Astrocyte (in vitro differentiated cells and primary cell): Measurements from ENCODE around the gene KCNB1. TPM values are rescaled to one million over a fixed set of nuclear protein-coding genes. Genes with fewer than 3 reads are reported as not detected.

ENCODE experiments used
- DNase-seq: peaks from one replicate; pipeline ENCODE4 v3.0.0-alpha.2; 2010; ENCODE audit warnings: low read depth
- FAIRE-seq: peaks from 2 replicates; lab custom pipeline; 2011; peaks lifted over from hg19 to GRCh38; lab: Jason Lieb, UNC
- H2AFZ ChIP-seq: 2 replicates; pipeline ENCODE4 v1.6.0; 2012; ENCODE audit warnings: low read depth, low read length, inconsistent platforms
- H3K27ac ChIP-seq: 2 replicates; pipeline ENCODE4 v1.5.1; 2011; ENCODE audit warnings: low read depth, low read length, inconsistent platforms
- H3K27me3 ChIP-seq: 2 replicates; pipeline ENCODE4 v1.6.0; 2011; ENCODE audit warnings: low read length, inconsistent platforms; ENCODE audit not compliant: insufficient read depth
- H3K36me3 ChIP-seq: 2 replicates; pipeline ENCODE4 v1.5.1; 2011; ENCODE audit warnings: low read length, inconsistent platforms; ENCODE audit not compliant: insufficient read depth
- H3K4me1 ChIP-seq: 2 replicates; pipeline ENCODE4 v1.5.1; 2011; ENCODE audit warnings: low read length, inconsistent platforms; ENCODE audit not compliant: insufficient read depth
- H3K4me2 ChIP-seq: 2 replicates; pipeline ENCODE4 v1.6.0; 2012; ENCODE audit warnings: low read length, inconsistent platforms
- H3K4me3 ChIP-seq: 2 replicates; pipeline ENCODE4 v1.5.1; 2011; ENCODE audit warnings: low read depth, mild to moderate bottlenecking, low read length, inconsistent platforms; ENCODE audit not compliant: insufficient read depth
- H3K79me2 ChIP-seq: 2 replicates; pipeline ENCODE4 v1.6.0; 2012; ENCODE audit warnings: mild to moderate bottlenecking, low read length, inconsistent platforms; ENCODE audit not compliant: insufficient read depth
- H3K9ac ChIP-seq: 2 replicates; pipeline ENCODE4 v1.6.0; 2012; ENCODE audit warnings: mild to moderate bottlenecking, low read length, inconsistent platforms
- H3K9me3 ChIP-seq: 2 replicates; pipeline ENCODE4 v1.5.1; 2012; ENCODE audit warnings: low read depth, mild to moderate bottlenecking, low read length, inconsistent platforms; ENCODE audit not compliant: insufficient read depth
- H4K20me1 ChIP-seq: 2 replicates; pipeline ENCODE4 v1.6.0; 2012; ENCODE audit warnings: low read length, inconsistent platforms; ENCODE audit not compliant: insufficient read depth
- H3K27ac Mint-ChIP-seq: one replicate; pipeline ENCODE4 v1.8.0; 2021; ENCODE audit warnings: mild to moderate bottlenecking, mixed read lengths; ENCODE audit not compliant: unreplicated experiment
- H3K27me3 Mint-ChIP-seq: one replicate; pipeline ENCODE4 v1.8.0; 2021; ENCODE audit warnings: low read depth, mixed read lengths; ENCODE audit not compliant: unreplicated experiment
- H3K36me3 Mint-ChIP-seq: one replicate; pipeline ENCODE4 v1.8.0; 2021; ENCODE audit warnings: low read depth, mixed read lengths; ENCODE audit not compliant: unreplicated experiment
- H3K4me1 Mint-ChIP-seq: one replicate; pipeline ENCODE4 v1.8.0; 2021; ENCODE audit warnings: low read depth, mixed read lengths; ENCODE audit not compliant: unreplicated experiment
- H3K4me3 Mint-ChIP-seq: one replicate; pipeline ENCODE4 v1.8.0; 2021; ENCODE audit warnings: mild to moderate bottlenecking, moderate library complexity, mixed read lengths; ENCODE audit not compliant: unreplicated experiment
- H3K9me3 Mint-ChIP-seq: one replicate; pipeline ENCODE4 v1.8.0; 2021; ENCODE audit warnings: mild to moderate bottlenecking, mixed read lengths; ENCODE audit not compliant: unreplicated experiment
- EZH2 ChIP-seq: IDR thresholded peaks from 2 replicates; pipeline ENCODE4 v1.6.1; 2012; ENCODE audit warnings: mild to moderate bottlenecking, low read length, inconsistent platforms; ENCODE audit not compliant: insufficient read depth
- total RNA-seq: library from RNA; stranded (reverse); gene quantifications from 2 replicates; pipeline ENCODE4 v1.2.1, GENCODE V29; 2021
- TF ChIP-seq, protein P1 (sequence below): IDR thresholded peaks from 2 replicates; pipeline ENCODE4 v1.5.1; 2011; ENCODE audit warnings: low read depth, mild to moderate bottlenecking, inconsistent platforms, low read length, moderate library complexity; ENCODE audit not compliant: insufficient read depth

KCNB1 gene
- total RNA-seq, 1 donor from 2014 or later: 0.48 TPM

DNA sequence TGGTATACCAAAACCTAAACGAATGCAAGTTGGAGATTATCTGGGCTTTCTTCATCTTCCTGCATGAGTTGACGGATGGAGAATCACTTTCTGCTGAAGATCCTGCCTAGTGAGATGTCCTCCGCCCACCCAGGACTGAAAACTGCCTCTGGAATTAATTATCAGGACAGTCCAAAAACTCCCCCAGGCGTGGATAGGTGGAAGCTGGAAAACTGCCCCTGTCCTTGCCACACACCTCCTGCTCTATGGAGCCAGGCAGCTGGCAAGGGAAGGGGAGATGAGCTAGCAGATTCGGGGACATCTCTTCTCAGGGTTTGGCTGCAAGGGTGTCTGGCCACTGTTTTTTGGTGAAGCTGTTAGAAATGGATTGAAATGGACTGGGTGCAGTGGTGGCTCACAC, 115.4 kb downstream of the KCNB1 start:
- Mint-ChIP-seq H3K4me3 (no peak overlapping the region), H3K4me1 (peaks cover 5% of the 10 kb centered on the region), H3K27me3 (peaks cover 51% of the 10 kb centered on the region), H3K9me3 (peaks cover 5% of the 10 kb centered on the region), H3K36me3 (no peaks in the 10 kb centered on the region), H3K27ac (no peak overlapping the region)
- Histone ChIP-seq H3K27ac (no peak overlapping the region), H2AFZ (no peak overlapping the region), H3K4me1 (no peaks in the 10 kb centered on the region), H3K9me3 (no peaks in the 10 kb centered on the region), H3K4me2 (no peak overlapping the region), H3K4me3 (no peak overlapping the region), H3K36me3 (no peaks in the 10 kb centered on the region), H3K9ac (no peak overlapping the region), H4K20me1 (no peaks in the 10 kb centered on the region), H3K79me2 (no peaks in the 10 kb centered on the region), H3K27me3 (peaks cover 36% of the 10 kb centered on the region)
- TF ChIP-seq EZH2: no peak
- TF ChIP-seq, protein P1, sequence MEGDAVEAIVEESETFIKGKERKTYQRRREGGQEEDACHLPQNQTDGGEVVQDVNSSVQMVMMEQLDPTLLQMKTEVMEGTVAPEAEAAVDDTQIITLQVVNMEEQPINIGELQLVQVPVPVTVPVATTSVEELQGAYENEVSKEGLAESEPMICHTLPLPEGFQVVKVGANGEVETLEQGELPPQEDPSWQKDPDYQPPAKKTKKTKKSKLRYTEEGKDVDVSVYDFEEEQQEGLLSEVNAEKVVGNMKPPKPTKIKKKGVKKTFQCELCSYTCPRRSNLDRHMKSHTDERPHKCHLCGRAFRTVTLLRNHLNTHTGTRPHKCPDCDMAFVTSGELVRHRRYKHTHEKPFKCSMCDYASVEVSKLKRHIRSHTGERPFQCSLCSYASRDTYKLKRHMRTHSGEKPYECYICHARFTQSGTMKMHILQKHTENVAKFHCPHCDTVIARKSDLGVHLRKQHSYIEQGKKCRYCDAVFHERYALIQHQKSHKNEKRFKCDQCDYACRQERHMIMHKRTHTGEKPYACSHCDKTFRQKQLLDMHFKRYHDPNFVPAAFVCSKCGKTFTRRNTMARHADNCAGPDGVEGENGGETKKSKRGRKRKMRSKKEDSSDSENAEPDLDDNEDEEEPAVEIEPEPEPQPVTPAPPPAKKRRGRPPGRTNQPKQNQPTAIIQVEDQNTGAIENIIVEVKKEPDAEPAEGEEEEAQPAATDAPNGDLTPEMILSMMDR: no peak
- DNase-seq (no peak), FAIRE-seq (no peak)

DNA sequence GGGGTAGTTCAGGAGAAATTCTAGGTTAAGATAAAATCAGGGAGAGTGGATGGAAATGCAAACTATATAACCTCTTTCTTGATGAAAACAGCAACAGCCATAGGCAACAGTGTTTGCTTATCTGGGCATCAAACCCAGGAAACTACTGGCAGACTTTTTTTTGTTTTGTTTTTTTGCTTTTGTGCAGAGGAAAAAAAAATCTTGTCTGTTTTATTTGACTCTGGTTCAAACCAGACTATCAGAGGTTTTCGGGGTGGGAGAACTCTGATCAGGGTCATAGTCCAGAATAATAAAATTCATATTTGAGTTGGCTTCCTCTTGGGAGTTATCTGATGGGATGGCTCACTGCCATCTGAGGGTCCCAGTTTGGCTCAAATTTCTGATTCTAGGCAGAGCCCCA, 115.8 kb downstream of the KCNB1 start:
- Mint-ChIP-seq H3K4me3 (no peak overlapping the region), H3K27ac (no peak overlapping the region), H3K4me1 (peaks cover 5% of the 10 kb centered on the region), H3K9me3 (peaks cover 5% of the 10 kb centered on the region), H3K36me3 (no peaks in the 10 kb centered on the region), H3K27me3 (peaks cover 48% of the 10 kb centered on the region)
- FAIRE-seq (no peak), DNase-seq (no peak)
- Histone ChIP-seq H3K36me3 (no peaks in the 10 kb centered on the region), H3K79me2 (no peaks in the 10 kb centered on the region), H3K4me3 (no peak overlapping the region), H4K20me1 (no peaks in the 10 kb centered on the region), H3K4me2 (no peak overlapping the region), H3K4me1 (no peaks in the 10 kb centered on the region), H3K9me3 (no peaks in the 10 kb centered on the region), H3K27ac (no peak overlapping the region), H3K27me3 (peaks cover 37% of the 10 kb centered on the region), H2AFZ (no peak overlapping the region), H3K9ac (no peak overlapping the region)
- TF ChIP-seq EZH2: no peak
- TF ChIP-seq, protein P1: no peak

DNA sequence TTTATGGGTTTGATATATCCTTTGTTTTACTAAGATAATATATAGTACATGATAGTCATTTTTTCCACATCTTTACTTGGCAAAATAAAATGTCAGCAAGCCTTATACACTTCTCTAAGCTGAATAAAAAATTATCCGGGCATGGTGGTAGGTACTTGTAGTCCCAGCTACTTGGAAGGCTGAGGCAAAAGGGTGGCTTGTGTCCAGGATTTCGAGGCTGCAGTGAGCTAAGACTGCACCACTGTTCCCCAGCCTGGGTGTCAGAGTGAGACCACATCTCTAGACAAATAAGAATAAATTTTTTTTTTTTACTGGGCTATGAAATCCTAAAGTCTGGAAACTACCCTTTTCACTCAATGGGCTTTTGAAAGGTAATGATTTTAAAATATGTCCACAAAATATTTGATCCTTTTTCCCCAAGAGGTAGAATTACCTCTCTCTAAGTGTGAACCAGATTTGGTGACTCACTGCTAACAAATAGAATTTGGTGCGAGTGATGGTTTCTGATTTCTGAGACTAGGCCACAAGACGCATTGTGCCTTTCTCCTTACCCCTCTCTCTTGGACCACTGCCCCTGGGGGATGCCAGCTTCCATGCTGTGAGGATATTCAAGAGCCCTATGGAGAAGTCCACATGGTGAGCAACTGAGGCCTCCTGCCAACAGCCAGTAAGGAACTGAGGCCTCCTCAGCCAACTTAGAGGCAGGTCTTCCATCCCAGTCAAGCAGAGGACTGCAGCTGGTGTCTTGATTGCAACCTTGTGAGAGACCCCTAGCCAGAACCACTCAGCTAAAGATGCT, 120.4 kb downstream of the KCNB1 start:
- H3K36me3 ChIP-seq: no peaks in the 10 kb centered on the region
- no peak for FAIRE-seq
- no peaks in the 10 kb centered on the region for H3K9me3 ChIP-seq
- no peak overlapping the region for H3K9ac ChIP-seq
- no peak for DNase-seq
- H3K4me1 ChIP-seq: no peaks in the 10 kb centered on the region
- H2AFZ ChIP-seq: no peak overlapping the region
- no peaks in the 10 kb centered on the region for H4K20me1 ChIP-seq
- no peak overlapping the region for H3K4me2 ChIP-seq
- H3K27ac Mint-ChIP-seq: no peak overlapping the region
- H3K9me3 Mint-ChIP-seq: peaks cover 3% of the 10 kb centered on the region
- no peak overlapping the region for H3K27ac ChIP-seq
- peaks cover 5% of the 10 kb centered on the region for H3K4me1 Mint-ChIP-seq
- H3K4me3 Mint-ChIP-seq: no peak overlapping the region
- no peaks in the 10 kb centered on the region for H3K36me3 Mint-ChIP-seq
- H3K4me3 ChIP-seq: no peak overlapping the region
- H3K27me3 Mint-ChIP-seq: peaks cover 35% of the 10 kb centered on the region
- TF ChIP-seq, protein P1: no peak
- TF ChIP-seq EZH2: no peak
- H3K27me3 ChIP-seq: peaks cover 13% of the 10 kb centered on the region
- no peaks in the 10 kb centered on the region for H3K79me2 ChIP-seq
